HepG2 (cell line): ENCODE results near the gene TRAPPC1. TPM values are rescaled to one million over a fixed set of nuclear protein-coding genes. Genes with fewer than 3 reads are reported as not detected.

Experiments
- ATAC-seq: fragments of 200-7000 bp; cut with Tn5 transposase; 3 replicates; pipeline ENCODE4 v1.9.1; 2020; ENCODE audit warnings: mild to moderate bottlenecking, moderate library complexity
- BruUV-seq: library from RNA; stranded (reverse); fragments of 400-500 nt; replicated peaks from 2 replicates; lab custom pipeline; 2021; lab: Mats Ljungman, UMichigan
- CTCF ChIA-PET: fragments of 300-600 bp; formaldehyde crosslinking; extraction: SDS; loops from one replicate; lab custom pipeline; 2021; ENCODE audit warnings: low total read pairs, inconsistent platforms, low intra/inter-chr PET ratio; lab: Yijun Ruan, JAX
- POLR2A ChIA-PET: fragments of 350-600 bp; sonication (Branson Sonifier 250); formaldehyde crosslinking; loops from one replicate; lab custom pipeline; 2020; ENCODE audit warnings: antibody characterized with exemption, inconsistent platforms; lab: Yijun Ruan, JAX
- DNase-seq: peaks from one replicate; pipeline ENCODE4 v3.0.0-alpha.2; 2015; ENCODE audit warnings: low spot score
- FAIRE-seq: peaks from 3 replicates; lab custom pipeline; 2011; peaks lifted over from hg19 to GRCh38; lab: Jason Lieb, UNC
- H2AFZ ChIP-seq: one replicate; pipeline ENCODE4 v1.6.1; 2011; ENCODE audit warnings: low read length, inconsistent platforms
- H3K27ac ChIP-seq: fragments of 300-600 bp; 3 replicates; pipeline ENCODE4 v1.8.0; 2011; ENCODE audit warnings: mixed run types, mild to moderate bottlenecking, mixed read lengths, low read length, inconsistent platforms; ENCODE audit not compliant: insufficient read depth; ENCODE audit errors: extremely low read length
- H3K27me3 ChIP-seq, 2 experiments: fragments of 200-600 bp in 1 of 2; 2 replicates in 1 of 2; 3 replicates in 1 of 2; pipeline versions ENCODE4 v1.6.0 to v1.8.0; 2011; ENCODE audit warnings: low read length in 2 of 2, mild to moderate bottlenecking in 2 of 2, moderate library complexity in 2 of 2, inconsistent platforms in 1 of 2; ENCODE audit not compliant: insufficient read depth in 2 of 2, control insufficient read depth in 1 of 2
- H3K36me3 ChIP-seq, 2 experiments: fragments of 200-600 bp in 1 of 2; replicated peaks in 1 of 2; 2 replicates in 1 of 2; 3 replicates in 1 of 2; pipeline versions ENCODE4 v1.5.1 to v1.8.0; 2011; ENCODE audit warnings: low read length in 2 of 2, inconsistent platforms in 1 of 2; ENCODE audit not compliant: insufficient read depth in 2 of 2, control insufficient read depth in 1 of 2
- H3K4me1 ChIP-seq: 2 replicates; pipeline ENCODE4 v1.5.1; 2012; ENCODE audit warnings: low read length, inconsistent platforms; ENCODE audit not compliant: insufficient read depth
- H3K4me2 ChIP-seq: 2 replicates; pipeline ENCODE4 v1.6.0; 2011; ENCODE audit warnings: low read depth, low read length, inconsistent platforms
- H3K4me3 ChIP-seq, 3 experiments: fragments of 200-600 bp in 1 of 3; sonication (generic), shearing (Covaris generic) in 1 of 3; replicated peaks in 1 of 3; 2 replicates each; pipeline ENCODE4 v1.5.1; 2011 to 2016; ENCODE audit warnings: low read length in 3 of 3, inconsistent platforms in 2 of 3, low read depth in 2 of 3, mild to moderate bottlenecking in 2 of 3, control low read depth in 1 of 3, mixed read lengths in 1 of 3; ENCODE audit not compliant: insufficient read depth in 1 of 3
- H3K79me2 ChIP-seq: one replicate; pipeline ENCODE4 v1.6.1; 2011; ENCODE audit warnings: low read length, inconsistent platforms; ENCODE audit not compliant: insufficient read depth
- H3K9ac ChIP-seq: 2 replicates; pipeline ENCODE4 v1.6.0; 2011; ENCODE audit warnings: mild to moderate bottlenecking, low read depth, low read length, inconsistent platforms; ENCODE audit not compliant: insufficient read depth
- H3K9me3 ChIP-seq: 2 replicates; pipeline ENCODE4 v1.5.1; 2012; ENCODE audit warnings: mild to moderate bottlenecking, low read length
- H4K20me1 ChIP-seq: 2 replicates; pipeline ENCODE4 v1.6.0; 2011; ENCODE audit warnings: inconsistent platforms, mild to moderate bottlenecking, low read length, moderate library complexity; ENCODE audit not compliant: insufficient read depth
- CAMTA2 ChIP-seq: sonication (generic); formaldehyde crosslinking; IDR thresholded peaks from 2 replicates; pipeline ENCODE4 v1.4.0; 2020; ENCODE audit warnings: mild to moderate bottlenecking, missing genetic modification reagents, borderline replicate concordance
- HOXA9 ChIP-seq: sonication (generic); formaldehyde crosslinking; IDR thresholded peaks from 2 replicates; pipeline ENCODE4 v1.8.1; 2022; ENCODE audit warnings: missing genetic modification reagents, mild to moderate bottlenecking, moderate library complexity, borderline replicate concordance
- RAD21 ChIP-seq: fragments of 450-650 bp; formaldehyde crosslinking; IDR thresholded peaks from 2 replicates; pipeline ENCODE4 v1.5.0; 2020; ENCODE audit warnings: mild to moderate bottlenecking
- SAP130 ChIP-seq: IDR thresholded peaks from 2 replicates; pipeline ENCODE4 v1.6.1; 2016; ENCODE audit warnings: low read depth
- SMC3 ChIP-seq: IDR thresholded peaks from 2 replicates; pipeline ENCODE4 v1.6.1; 2011; ENCODE audit warnings: low read length, improper control_type of control experiment
- STAG1 ChIP-seq: sonication (generic); formaldehyde crosslinking; IDR thresholded peaks from 2 replicates; pipeline ENCODE4 v1.4.0; 2020; ENCODE audit warnings: missing genetic modification reagents
- ZFYVE20 ChIP-seq: sonication (generic); formaldehyde crosslinking; IDR thresholded peaks from 2 replicates; pipeline ENCODE4 v1.8.0; 2023; ENCODE audit warnings: low read depth, mild to moderate bottlenecking, moderate library complexity, missing genetic modification reagents, borderline replicate concordance
- ZKSCAN8 ChIP-seq: IDR thresholded peaks from 2 replicates; pipeline ENCODE4 v1.6.1; 2016; ENCODE audit warnings: borderline replicate concordance, missing genetic modification reagents, missing compliant biosample characterization
- ZNF570 ChIP-seq: sonication (generic); formaldehyde crosslinking; IDR thresholded peaks from 2 replicates; pipeline ENCODE4 v1.4.0; 2020; ENCODE audit warnings: mild to moderate bottlenecking, missing genetic modification reagents, borderline replicate concordance
- ZNF766 ChIP-seq: sonication (generic); formaldehyde crosslinking; IDR thresholded peaks from 2 replicates; pipeline ENCODE4 v1.5.0; 2020; ENCODE audit warnings: missing genetic modification reagents, borderline replicate concordance
- WGBS: methylation state at CpG from one replicate; pipeline ENCODE4 v1.1.6; 2017; ENCODE audit warnings: low lambda C conversion rate; 5-methylcytosine and 5-hydroxymethylcytosine counted together
- in situ Hi-C: cut with HindIII; loops from 2 replicates; pipeline ENCODE4 v1.10.0; 2017; ENCODE audit warnings: low pct_unique_long_range_greater_than_20kb; ENCODE audit not compliant: extremely low pct_ligation_motif_present
- intact Hi-C: fragments of 100-400 bp; cut with micrococcal nuclease; formaldehyde crosslinking; loops from one replicate; pipeline ENCODE4 v1.10.0; 2022; ENCODE audit not compliant: unreplicated experiment
- polyA plus RNA-seq, 8 experiments: library from polyadenylated mRNA; depleted of rRNA in 3 of 8; stranded (reverse) in 7 of 8; unstranded in 1 of 8; fragments of >200 nt; fragmentation: Illumina TruSeq in 4 of 8; extraction: Trizol in 4 of 8; gene quantifications; 2 replicates each; pipeline versions ENCODE4 v1.2.1 to v1.2.3, GENCODE V29; 2011 to 2016; ENCODE audit warnings: low read depth in 4 of 8, missing spikeins in 1 of 8, mixed read lengths in 1 of 8; ENCODE audit not compliant: insufficient read depth in 1 of 8
- total RNA-seq, 5 experiments: library from RNA; depleted of rRNA; stranded (reverse); fragments of >200 nt; fragmentation: Illumina TruSeq; extraction: Trizol; gene quantifications; 2 replicates each; pipeline ENCODE4 v1.2.3, GENCODE V29; 2016; ENCODE audit warnings: low read depth in 1 of 5
- TF ChIP-seq, protein P1 (sequence below): sonication (generic); formaldehyde crosslinking; IDR thresholded peaks from 2 replicates; pipeline ENCODE4 v1.4.0; 2020; ENCODE audit warnings: low read depth, missing genetic modification reagents
- TF ChIP-seq, protein P2 (sequence below): IDR thresholded peaks from 2 replicates; pipeline ENCODE4 v1.6.1; 2012; ENCODE audit warnings: low read depth, low read length, improper control_type of control experiment
- TF ChIP-seq, protein P3 (sequence below): IDR thresholded peaks from 2 replicates; pipeline ENCODE4 v1.6.1; 2016; ENCODE audit warnings: missing compliant biosample characterization, missing genetic modification reagents, borderline replicate concordance
- TF ChIP-seq, protein P4 (sequence below): IDR thresholded peaks from 2 replicates; pipeline ENCODE4 v1.6.1; 2012; ENCODE audit warnings: inconsistent platforms

Gene TRAPPC1
- total and polyA plus RNA-seq, 2 of the 13 experiments (the other 11 are each of a cell fraction or from before 2014, with no cell fraction given): 28.1 to 44.9 TPM

DNA sequence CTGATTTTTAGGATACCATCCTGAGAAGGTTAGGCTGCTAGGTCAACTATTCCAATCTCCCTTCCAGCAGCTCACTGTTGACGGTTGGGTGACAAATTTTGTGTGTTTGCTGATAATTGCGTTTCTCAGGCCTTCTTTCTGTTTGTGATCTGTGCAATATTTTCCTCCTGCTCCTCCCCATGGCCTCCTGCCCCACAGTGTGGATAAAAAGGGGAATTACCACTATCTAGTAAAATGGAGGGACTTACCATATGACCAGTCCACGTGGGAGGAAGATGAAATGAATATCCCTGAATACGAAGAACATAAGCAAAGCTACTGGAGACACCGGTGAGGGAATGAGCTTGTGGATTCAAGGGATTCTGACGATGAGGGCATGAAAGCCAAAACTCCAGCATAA, 34.0 kb downstream of the TRAPPC1 start:
- H3K9me3 ChIP-seq: no peaks in the 10 kb centered on the region
- DNase-seq (peak; percentile 62), ATAC-seq (peak; percentile 87), FAIRE-seq (peak; percentile 44)
- H3K9ac ChIP-seq: no peak overlapping the region
- no peak overlapping the region for H2AFZ ChIP-seq
- H3K27me3 ChIP-seq: no peaks in the 10 kb centered on the region
- H3K36me3 ChIP-seq: peaks cover 0 to 2% of the 10 kb centered on the region in 2 experiments; a peak in 2 of 5 replicates
- H3K4me2 ChIP-seq: no peak overlapping the region
- in situ Hi-C loops: loop anchor here (5.0 kb wide), 2 partner anchors 40 to 75 kb away; partner anchors contain the start of genes CYB5D1, NAA38 and TMEM88
- H4K20me1 ChIP-seq: no peaks in the 10 kb centered on the region
- ChIA-PET POLR2A (no interaction called here), CTCF (interaction anchor here (0.7 to 2.1 kb wide), 6 partner anchors 36 to 154 kb away, joined by 3 to 39 read pairs (median 7); partner anchors contain the start of genes CYB5D1 and NAA38)
- H3K4me3 ChIP-seq: no peak overlapping the region
- intact Hi-C loops: loop anchor here (1.0 kb wide), 1 partner anchor 34 kb away; no protein-coding TSS in a partner anchor
- H3K79me2 ChIP-seq: no peaks in the 10 kb centered on the region
- H3K4me1 ChIP-seq: peaks cover 15% of the 10 kb centered on the region
- 44% methylated on average over 6 of the region's 6 CpGs for WGBS
- BruUV-seq: no TSS peak
- H3K27ac ChIP-seq: no peak overlapping the region
- TF ChIP-seq RAD21 (CRISPR knock-in tag) (peak; percentile 86), ZNF766 (CRISPR knock-in tag) (no peak), STAG1 (CRISPR knock-in tag) (peak; percentile 90), CAMTA2 (no peak), HOXA9 (CRISPR knock-in tag) (no peak), SAP130 (0 out of 2 replicates have a peak, but pooled peaks have one; percentile 9), ZFYVE20 (CRISPR knock-in tag) (no peak), ZKSCAN8 (0 out of 2 replicates have a peak, but pooled peaks have one; percentile 22), ZNF570 (CRISPR knock-in tag) (no peak), SMC3 (peak; percentile 95)
- TF ChIP-seq, protein P1, sequence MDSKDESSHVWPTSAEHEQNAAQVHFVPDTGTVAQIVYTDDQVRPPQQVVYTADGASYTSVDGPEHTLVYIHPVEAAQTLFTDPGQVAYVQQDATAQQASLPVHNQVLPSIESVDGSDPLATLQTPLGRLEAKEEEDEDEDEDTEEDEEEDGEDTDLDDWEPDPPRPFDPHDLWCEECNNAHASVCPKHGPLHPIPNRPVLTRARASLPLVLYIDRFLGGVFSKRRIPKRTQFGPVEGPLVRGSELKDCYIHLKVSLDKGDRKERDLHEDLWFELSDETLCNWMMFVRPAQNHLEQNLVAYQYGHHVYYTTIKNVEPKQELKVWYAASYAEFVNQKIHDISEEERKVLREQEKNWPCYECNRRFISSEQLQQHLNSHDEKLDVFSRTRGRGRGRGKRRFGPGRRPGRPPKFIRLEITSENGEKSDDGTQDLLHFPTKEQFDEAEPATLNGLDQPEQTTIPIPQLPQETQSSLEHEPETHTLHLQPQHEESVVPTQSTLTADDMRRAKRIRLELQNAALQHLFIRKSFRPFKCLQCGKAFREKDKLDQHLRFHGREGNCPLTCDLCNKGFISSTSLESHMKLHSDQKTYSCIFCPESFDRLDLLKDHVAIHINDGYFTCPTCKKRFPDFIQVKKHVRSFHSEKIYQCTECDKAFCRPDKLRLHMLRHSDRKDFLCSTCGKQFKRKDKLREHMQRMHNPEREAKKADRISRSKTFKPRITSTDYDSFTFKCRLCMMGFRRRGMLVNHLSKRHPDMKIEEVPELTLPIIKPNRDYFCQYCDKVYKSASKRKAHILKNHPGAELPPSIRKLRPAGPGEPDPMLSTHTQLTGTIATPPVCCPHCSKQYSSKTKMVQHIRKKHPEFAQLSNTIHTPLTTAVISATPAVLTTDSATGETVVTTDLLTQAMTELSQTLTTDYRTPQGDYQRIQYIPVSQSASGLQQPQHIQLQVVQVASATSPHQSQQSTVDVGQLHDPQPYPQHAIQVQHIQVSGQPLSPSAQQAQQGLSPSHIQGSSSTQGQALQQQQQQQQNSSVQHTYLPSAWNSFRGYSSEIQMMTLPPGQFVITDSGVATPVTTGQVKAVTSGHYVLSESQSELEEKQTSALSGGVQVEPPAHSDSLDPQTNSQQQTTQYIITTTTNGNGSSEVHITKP (CRISPR knock-in tag): no peak
- TF ChIP-seq, protein P2, sequence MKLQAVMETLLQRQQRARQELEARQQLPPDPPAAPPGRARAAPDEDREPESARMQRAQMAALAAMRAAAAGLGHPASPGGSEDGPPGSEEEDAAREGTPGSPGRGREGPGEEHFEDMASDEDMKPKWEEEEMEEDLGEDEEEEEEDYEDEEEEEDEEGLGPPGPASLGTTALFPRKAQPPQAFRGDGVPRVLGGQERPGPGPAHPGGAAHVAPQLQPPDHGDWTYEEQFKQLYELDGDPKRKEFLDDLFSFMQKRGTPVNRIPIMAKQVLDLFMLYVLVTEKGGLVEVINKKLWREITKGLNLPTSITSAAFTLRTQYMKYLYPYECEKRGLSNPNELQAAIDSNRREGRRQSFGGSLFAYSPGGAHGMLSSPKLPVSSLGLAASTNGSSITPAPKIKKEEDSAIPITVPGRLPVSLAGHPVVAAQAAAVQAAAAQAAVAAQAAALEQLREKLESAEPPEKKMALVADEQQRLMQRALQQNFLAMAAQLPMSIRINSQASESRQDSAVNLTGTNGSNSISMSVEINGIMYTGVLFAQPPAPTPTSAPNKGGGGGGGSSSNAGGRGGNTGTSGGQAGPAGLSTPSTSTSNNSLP: 0 out of 2 replicates have a peak, but pooled peaks have one; percentile 22
- TF ChIP-seq, protein P3, sequence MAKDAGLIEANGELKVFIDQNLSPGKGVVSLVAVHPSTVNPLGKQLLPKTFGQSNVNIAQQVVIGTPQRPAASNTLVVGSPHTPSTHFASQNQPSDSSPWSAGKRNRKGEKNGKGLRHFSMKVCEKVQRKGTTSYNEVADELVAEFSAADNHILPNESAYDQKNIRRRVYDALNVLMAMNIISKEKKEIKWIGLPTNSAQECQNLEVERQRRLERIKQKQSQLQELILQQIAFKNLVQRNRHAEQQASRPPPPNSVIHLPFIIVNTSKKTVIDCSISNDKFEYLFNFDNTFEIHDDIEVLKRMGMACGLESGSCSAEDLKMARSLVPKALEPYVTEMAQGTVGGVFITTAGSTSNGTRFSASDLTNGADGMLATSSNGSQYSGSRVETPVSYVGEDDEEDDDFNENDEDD (CRISPR knock-in tag): 0 out of 2 replicates have a peak, but pooled peaks have one; percentile 39
- TF ChIP-seq, protein P4, sequence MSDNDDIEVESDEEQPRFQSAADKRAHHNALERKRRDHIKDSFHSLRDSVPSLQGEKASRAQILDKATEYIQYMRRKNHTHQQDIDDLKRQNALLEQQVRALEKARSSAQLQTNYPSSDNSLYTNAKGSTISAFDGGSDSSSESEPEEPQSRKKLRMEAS: peak; percentile 33; the same call in 1 of the 2 replicates
